Fibroblast of lung (primary cell): Measurements from ENCODE around the gene EIF3D.

ENCODE experiments used
- CTCF ChIP-seq, 2 donors: IDR thresholded peaks in 1 of 2; conservative IDR thresholded peaks in 1 of 2; 1 replicate in 1 of 2; 2 replicates in 1 of 2; pipeline ENCODE4 v1.5.1; 2011 to 2012; ENCODE audit warnings: low read length in 2 of 2, control low read depth in 1 of 2, inconsistent platforms in 1 of 2, low read depth in 1 of 2, mild to moderate bottlenecking in 1 of 2
- EZH2 ChIP-seq: IDR thresholded peaks from 2 replicates; pipeline ENCODE4 v1.5.1; 2012; ENCODE audit warnings: low read length, control low read depth, mild to moderate bottlenecking; ENCODE audit errors: missing control alignments

GRCh38 chr22:36492109-36492508, 36.9 kb downstream of the EIF3D start:
- TF ChIP-seq CTCF (conservative IDR thresholded peaks at IDR 0.05 in 1 of 2, IDR thresholded peaks at IDR 0.05 in 1 of 2; ENCODE audit: low read depth in 1 of 2, low read length in 2 of 2) (no peak), EZH2 (no peak)
